ENCODE results near the gene CLEC4G. TPM values are rescaled to one million over a fixed set of nuclear protein-coding genes. Genes with fewer than 3 reads are reported as not detected.

Gene CLEC4G
- total and polyA plus RNA-seq, 9 of the 15 experiments (the other 6 are each of a cell fraction or from before 2014, with no cell fraction given): not detected

DNA sequence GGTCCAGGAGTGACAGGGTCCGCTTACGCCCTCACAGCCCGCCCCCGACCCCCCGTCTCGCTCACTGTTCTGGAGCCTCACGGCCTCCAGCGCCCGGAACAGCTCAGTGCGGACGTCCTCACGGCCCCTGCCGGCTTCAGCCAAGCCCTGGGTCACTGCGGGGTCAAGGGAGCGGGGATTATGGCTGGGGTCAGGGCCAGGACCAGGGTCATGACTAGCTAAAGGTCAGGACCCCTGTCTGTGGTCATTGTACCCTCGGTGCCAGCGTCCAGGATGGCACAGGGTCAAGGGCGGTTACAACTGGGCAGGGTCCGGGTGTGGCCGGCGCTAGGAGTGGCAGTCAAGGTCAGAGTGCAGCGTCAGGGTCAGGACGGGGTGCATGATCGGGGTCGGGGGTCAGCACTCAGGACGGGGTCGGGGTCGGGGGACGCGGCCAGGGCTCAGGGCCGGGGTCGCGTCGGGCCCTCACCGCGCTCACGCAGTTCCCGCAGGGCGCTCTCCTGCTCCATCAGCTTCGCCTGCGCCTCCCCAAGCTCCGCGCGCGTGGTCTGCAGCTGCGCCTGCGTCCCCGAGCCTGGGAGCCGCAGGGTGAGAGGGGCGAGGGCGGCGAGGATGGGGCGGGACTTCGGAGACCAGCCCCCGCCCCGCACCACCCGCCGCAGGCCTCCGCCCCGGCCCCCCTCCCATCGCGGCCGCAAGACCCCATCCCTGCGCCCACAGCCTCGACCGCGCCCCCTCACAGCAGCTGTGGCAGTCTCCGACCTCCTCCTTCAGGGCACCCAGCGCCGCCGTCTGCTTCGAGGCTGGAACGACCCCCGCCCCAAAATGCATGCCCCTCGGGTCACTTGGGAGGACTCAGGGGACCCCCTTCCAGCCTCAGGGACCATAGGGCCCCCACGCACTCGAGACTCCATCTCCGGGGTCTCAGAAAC is 1.4 kb downstream of the CLEC4G start:
- BruUV-seq (replicated peaks): no TSS peak

More for the DNA sequence above, 1.4 kb downstream of the CLEC4G start:
- Histone ChIP-seq H3K4me1 (replicated peaks in 1 of 2; ENCODE audit: control insufficient read depth in 2 of 2, insufficient read depth in 2 of 2, low read length in 2 of 2) (peaks cover 0 to 20% of the 10 kb centered on the region in 2 experiments; a peak in 2 of 5 replicates), H3K9me3 (replicated peaks; ENCODE audit: control insufficient read depth, insufficient read depth, low read depth, low read length) (no peaks in the 10 kb centered on the region), H3K4me2 (ENCODE audit: insufficient read depth, low read length) (no peak overlapping the region), H3K9ac (ENCODE audit: insufficient read depth in 1 of 2, low read depth in 2 of 2, low read length in 2 of 2) (no peak overlapping the region), H3K27me3 (ENCODE audit: control insufficient read depth in 2 of 2, insufficient read depth in 2 of 2, low read length in 2 of 2) (peaks cover 9 to 42% of the 10 kb centered on the region in 2 experiments; a peak in 4 of 5 replicates), H3K27ac (ENCODE audit: extremely low read depth, low read depth, low read length) (no peak overlapping the region), H4K20me1 (replicated peaks; ENCODE audit: control insufficient read depth, insufficient read depth, low read length) (0 out of 2 replicates have a peak, but pooled peaks cover 3% of the 10 kb centered on the region), H3K36me3 (ENCODE audit: control insufficient read depth, insufficient read depth, low read length) (no peaks in the 10 kb centered on the region), H3K4me3 (no peak overlapping the region), H3K79me2 (ENCODE audit: control insufficient read depth, insufficient read depth, low read length) (no peaks in the 10 kb centered on the region), H3K9me1 (ENCODE audit: control insufficient read depth, insufficient read depth, low read length) (no peaks in the 10 kb centered on the region), H2AFZ (ENCODE audit: low read depth, low read length) (no peak overlapping the region)
- intact Hi-C loops (cut with micrococcal nuclease) (no loop called here), in situ Hi-C loops (cut with MboI) (no loop called here)
- WGBS (ENCODE audit: insufficient coverage, low coverage, missing lambda C conversion rate): 20% methylated on average over 35 of the region's 78 CpGs
- ChIA-PET CTCF (ENCODE audit: low intra/inter-chr PET ratio) (no interaction called here), POLR2A (no interaction called here)
- TF ChIP-seq ZNF263 (CRISPR knock-in tag; IDR thresholded peaks at IDR 0.05; ENCODE audit: borderline replicate concordance) (no peak), ELF2 (CRISPR knock-in tag; IDR thresholded peaks at IDR 0.05) (no peak), HEY1 (CRISPR knock-in tag; IDR thresholded peaks at IDR 0.05; ENCODE audit: borderline replicate concordance) (no peak), ZNF780A (CRISPR knock-in tag; IDR thresholded peaks at IDR 0.05) (no peak), GTF2A2 (tag; IDR thresholded peaks at IDR 0.05) (no peak), KDM2B (CRISPR knock-in tag; IDR thresholded peaks at IDR 0.05) (no peak), ZBTB1 (CRISPR knock-in tag; IDR thresholded peaks at IDR 0.05; ENCODE audit: borderline replicate concordance, low read depth) (no peak), CEBPB (tag; IDR thresholded peaks at IDR 0.05) (no peak), NR4A1 (CRISPR knock-in tag; IDR thresholded peaks at IDR 0.05) (no peak), NR4A1 (tag; IDR thresholded peaks at IDR 0.05) (no peak), CHCHD3 (CRISPR knock-in tag; IDR thresholded peaks at IDR 0.05) (no peak), MECOM (CRISPR knock-in tag; IDR thresholded peaks at IDR 0.05) (no peak), SIN3A (IDR thresholded peaks at IDR 0.05; ENCODE audit: borderline replicate concordance in 2 of 2, control insufficient read depth in 1 of 2, low read depth in 2 of 2, low read length in 2 of 2) (no peak)
- TF ChIP-seq, protein P1, sequence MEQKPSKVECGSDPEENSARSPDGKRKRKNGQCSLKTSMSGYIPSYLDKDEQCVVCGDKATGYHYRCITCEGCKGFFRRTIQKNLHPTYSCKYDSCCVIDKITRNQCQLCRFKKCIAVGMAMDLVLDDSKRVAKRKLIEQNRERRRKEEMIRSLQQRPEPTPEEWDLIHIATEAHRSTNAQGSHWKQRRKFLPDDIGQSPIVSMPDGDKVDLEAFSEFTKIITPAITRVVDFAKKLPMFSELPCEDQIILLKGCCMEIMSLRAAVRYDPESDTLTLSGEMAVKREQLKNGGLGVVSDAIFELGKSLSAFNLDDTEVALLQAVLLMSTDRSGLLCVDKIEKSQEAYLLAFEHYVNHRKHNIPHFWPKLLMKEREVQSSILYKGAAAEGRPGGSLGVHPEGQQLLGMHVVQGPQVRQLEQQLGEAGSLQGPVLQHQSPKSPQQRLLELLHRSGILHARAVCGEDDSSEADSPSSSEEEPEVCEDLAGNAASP (IDR thresholded peaks at IDR 0.05): no peak
- DNase-seq (ENCODE audit: extremely low read depth in 1 of 4, low spot score in 3 of 4): no peak
- no peak for FAIRE-seq
- no peak for ATAC-seq
